Left ventricle myocardium inferior (tissue), 1 donor: Measurements from ENCODE around the gene CSPG5. TPM values are rescaled to one million over a fixed set of nuclear protein-coding genes. Genes with fewer than 3 reads are reported as not detected.

Source experiments
- DNase-seq: peaks from one replicate; pipeline ENCODE4 v3.0.0-alpha.2; 2020
- H3K27ac ChIP-seq: fragments of 200-600 bp; replicated peaks from 2 replicates; pipeline ENCODE4 v1.8.0; 2021
- H3K27me3 ChIP-seq: fragments of 200-600 bp; 2 replicates; pipeline ENCODE4 v1.8.0; 2021; ENCODE audit warnings: low read depth
- H3K36me3 ChIP-seq: fragments of 200-600 bp; 2 replicates; pipeline ENCODE4 v1.8.0; 2021
- H3K4me1 ChIP-seq: fragments of 200-600 bp; 2 replicates; pipeline ENCODE4 v1.8.0; 2021
- H3K4me3 ChIP-seq: fragments of 200-600 bp; 2 replicates; pipeline ENCODE4 v1.8.0; 2021; ENCODE audit warnings: mild to moderate bottlenecking, moderate library complexity
- H3K9me3 ChIP-seq: fragments of 200-600 bp; replicated peaks from 2 replicates; pipeline ENCODE4 v1.8.0; 2021
- CTCF ChIP-seq: fragments of 200-600 bp; IDR thresholded peaks from 2 replicates; pipeline ENCODE4 v1.8.0; 2021; ENCODE audit warnings: antibody characterized with exemption, mild to moderate bottlenecking, borderline replicate concordance
- intact Hi-C: fragments of 100-400 bp; cut with micrococcal nuclease; formaldehyde crosslinking; loops from one replicate; pipeline ENCODE4 v1.11.0; 2022
- total RNA-seq: library from RNA; stranded (reverse); fragmentation: NEBNext Ultra II Directional; extraction: Animal tissue kit (Norgen Biotek cat#: 25700); gene quantifications from one replicate; pipeline ENCODE4 v1.2.1, GENCODE V29; 2021
- donor health status: DM: no; HTN: yes; CAD: no; lungs with severe emphysema.

Gene CSPG5
- total RNA-seq, 1 donor from 2014 or later = 0.22 TPM

DNA sequence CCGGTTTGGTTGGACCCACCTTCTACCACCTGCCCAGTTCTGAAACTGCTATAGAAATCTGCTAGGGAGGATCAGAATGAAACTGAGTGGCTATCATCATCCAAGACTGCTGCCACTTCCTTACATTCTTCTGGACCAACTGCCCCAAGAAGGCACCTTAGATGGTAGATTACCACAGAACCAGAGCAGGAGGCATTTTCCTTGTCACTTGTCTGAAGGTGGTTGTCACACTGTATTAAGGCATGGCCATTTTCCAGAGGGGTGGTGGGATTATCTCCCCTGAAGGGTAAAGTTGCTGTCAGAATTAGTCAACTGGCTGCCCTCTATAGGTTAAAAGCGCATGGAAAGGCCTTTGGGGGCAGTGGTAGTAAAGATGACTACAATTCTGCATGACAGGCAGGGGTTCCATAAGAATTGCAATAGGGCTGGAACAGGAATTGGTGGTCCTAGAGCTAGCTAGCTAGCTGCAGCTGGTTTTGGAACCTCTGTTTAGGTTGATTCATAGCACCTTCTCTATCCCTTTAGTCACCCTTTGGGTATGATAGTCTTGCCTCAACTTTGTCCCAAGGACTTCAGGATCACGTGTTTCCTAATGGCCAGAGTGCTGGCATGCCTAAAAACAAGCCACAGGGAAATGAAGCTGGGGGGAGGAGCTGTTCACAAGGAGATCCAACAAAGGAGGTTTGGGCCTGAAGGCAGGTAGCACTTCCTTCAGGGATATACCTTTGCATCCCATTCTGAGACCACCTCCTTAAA lies 4.8 kb upstream of the CSPG5 start:
- TF ChIP-seq CTCF = no peak
- Histone ChIP-seq H3K27ac (no peak overlapping the region), H3K27me3 (peaks cover 10% of the 10 kb centered on the region), H3K36me3 (peaks cover 37% of the 10 kb centered on the region), H3K4me3 (no peak overlapping the region), H3K4me1 (peaks cover 6% of the 10 kb centered on the region), H3K9me3 (no peaks in the 10 kb centered on the region)
- intact Hi-C loops = no loop called here
- DNase-seq = no peak

GRCh38 chr3:47581835-47582234 lies 3.2 kb upstream of the CSPG5 start:
- peaks cover 15% of the 10 kb centered on the region for H3K4me1 ChIP-seq
- no peak overlapping the region for H3K27ac ChIP-seq
- peaks cover 20% of the 10 kb centered on the region for H3K36me3 ChIP-seq
- H3K27me3 ChIP-seq = peaks cover 20% of the 10 kb centered on the region
- TF ChIP-seq CTCF = no peak
- no peak overlapping the region for H3K4me3 ChIP-seq
- no peaks in the 10 kb centered on the region for H3K9me3 ChIP-seq
- no peak for DNase-seq
- intact Hi-C loops = no loop called here

DNA sequence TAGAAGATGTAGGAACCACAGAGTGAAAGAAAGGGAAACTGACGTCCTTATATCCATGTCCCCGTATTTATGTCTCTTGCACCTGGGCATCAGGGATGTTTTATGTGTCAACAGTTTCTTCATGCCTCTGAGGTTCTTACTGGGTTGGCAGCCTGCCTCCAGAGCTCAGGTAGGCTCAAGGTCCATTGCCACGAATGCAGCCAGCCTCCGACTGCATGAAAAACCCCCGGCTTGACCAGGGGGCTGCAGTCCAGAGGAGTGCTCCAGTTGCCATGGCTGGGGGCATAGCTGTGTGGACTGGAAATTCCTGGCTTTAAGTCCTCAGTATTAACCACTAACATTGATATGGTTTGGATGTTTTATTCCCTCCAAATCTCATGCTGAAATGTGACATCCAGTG lies 2.8 kb upstream of the CSPG5 start:
- intact Hi-C loops = no loop called here
- no peak for DNase-seq
- no peak overlapping the region for H3K27ac ChIP-seq
- H3K4me3 ChIP-seq = no peak overlapping the region
- H3K36me3 ChIP-seq = peaks cover 16% of the 10 kb centered on the region
- H3K4me1 ChIP-seq = peaks cover 15% of the 10 kb centered on the region
- no peak for TF ChIP-seq CTCF
- H3K9me3 ChIP-seq = no peaks in the 10 kb centered on the region
- peaks cover 24% of the 10 kb centered on the region for H3K27me3 ChIP-seq

DNA sequence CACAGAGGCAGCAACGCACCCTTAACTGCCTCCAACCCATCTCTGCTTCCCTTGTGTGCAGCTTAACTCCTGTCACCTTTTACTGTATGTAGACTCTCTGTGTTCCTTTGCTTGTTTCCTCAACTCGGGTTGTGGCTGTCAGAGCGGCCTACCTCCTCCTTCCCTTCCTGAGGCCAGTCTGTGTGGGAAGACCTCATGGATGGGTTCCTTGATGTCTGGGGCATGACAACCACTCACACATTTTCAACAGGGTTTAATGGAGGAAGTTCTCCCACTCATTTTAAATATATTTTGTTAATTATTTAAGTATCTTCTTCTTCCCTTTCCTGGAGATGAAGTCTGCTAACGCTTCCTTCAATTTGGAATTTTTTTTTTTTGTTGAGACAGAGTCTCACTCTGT lies 1.8 kb upstream of the CSPG5 start:
- Histone ChIP-seq H3K27me3 (peaks cover 29% of the 10 kb centered on the region), H3K4me3 (no peak overlapping the region), H3K36me3 (peaks cover 7% of the 10 kb centered on the region), H3K27ac (no peak overlapping the region), H3K9me3 (no peaks in the 10 kb centered on the region), H3K4me1 (peaks cover 15% of the 10 kb centered on the region)
- DNase-seq = no peak
- intact Hi-C loops = no loop called here
- no peak for TF ChIP-seq CTCF

GRCh38 chr3:47579875-47580274 lies 1.2 kb upstream of the CSPG5 start:
- no peak overlapping the region for H3K4me3 ChIP-seq
- no peak for TF ChIP-seq CTCF
- peaks cover 29% of the 10 kb centered on the region for H3K27me3 ChIP-seq
- no peak overlapping the region for H3K27ac ChIP-seq
- intact Hi-C loops = no loop called here
- H3K36me3 ChIP-seq = peaks cover under 1% of the 10 kb centered on the region
- peaks cover 15% of the 10 kb centered on the region for H3K4me1 ChIP-seq
- DNase-seq = no peak
- H3K9me3 ChIP-seq = no peaks in the 10 kb centered on the region
